Fibroblast of lung (primary cell): Measurements from ENCODE around the gene ACE. TPM values are rescaled to one million over a fixed set of nuclear protein-coding genes. Genes with fewer than 3 reads are reported as not detected.

Experiments used
- DNase-seq, 2 donors: peaks; one replicate each; pipeline versions ENCODE4 v3.0.0 to v3.0.0-alpha.2; 2010; ENCODE audit warnings: low read depth in 2 of 2
- H2AFZ ChIP-seq: 2 replicates; pipeline ENCODE4 v1.5.1; 2012; ENCODE audit warnings: low read length, control low read depth, inconsistent platforms
- H3K27ac ChIP-seq: 2 replicates; pipeline ENCODE4 v1.5.1; 2011; ENCODE audit warnings: low read length, control low read depth; ENCODE audit not compliant: insufficient read depth
- H3K27me3 ChIP-seq: 2 replicates; pipeline ENCODE4 v1.5.1; 2011; ENCODE audit warnings: mild to moderate bottlenecking, low read length; ENCODE audit not compliant: control insufficient read depth, insufficient read depth
- H3K36me3 ChIP-seq: 2 replicates; pipeline ENCODE4 v1.5.1; 2011; ENCODE audit warnings: low read length; ENCODE audit not compliant: control insufficient read depth, insufficient read depth
- H3K4me1 ChIP-seq: 2 replicates; pipeline ENCODE4 v1.5.1; 2011; ENCODE audit warnings: low read length; ENCODE audit not compliant: control insufficient read depth, insufficient read depth; ENCODE audit errors: extremely low read depth
- H3K4me2 ChIP-seq: 2 replicates; pipeline ENCODE4 v1.5.1; 2011; ENCODE audit warnings: low read length, control low read depth; ENCODE audit not compliant: insufficient read depth; ENCODE audit errors: extremely low read depth
- H3K4me3 ChIP-seq, 4 experiments: fragments of 200-600 bp in 1 of 4; sonication (generic) in 1 of 4; replicated peaks in 1 of 4; 2 replicates each; pipeline ENCODE4 v1.5.1; 2011 to 2016; ENCODE audit warnings: low read length in 4 of 4, low read depth in 3 of 4, mild to moderate bottlenecking in 3 of 4, control low read depth in 2 of 4, inconsistent platforms in 1 of 4, mixed read lengths in 1 of 4; ENCODE audit not compliant: insufficient read depth in 1 of 4; ENCODE audit errors: control extremely low read depth in 1 of 4
- H3K79me2 ChIP-seq: 2 replicates; pipeline ENCODE4 v1.5.1; 2012; ENCODE audit warnings: mild to moderate bottlenecking, low read length, inconsistent platforms; ENCODE audit not compliant: control insufficient read depth, insufficient read depth
- H3K9ac ChIP-seq: 2 replicates; pipeline ENCODE4 v1.5.1; 2011; ENCODE audit warnings: mild to moderate bottlenecking, low read length, control low read depth; ENCODE audit not compliant: insufficient read depth
- H3K9me3 ChIP-seq: 2 replicates; pipeline ENCODE4 v1.5.1; 2012; ENCODE audit warnings: low read depth, low read length; ENCODE audit not compliant: control insufficient read depth, insufficient read depth
- H4K20me1 ChIP-seq: 2 replicates; pipeline ENCODE4 v1.5.1; 2011; ENCODE audit warnings: low read length; ENCODE audit not compliant: control insufficient read depth, insufficient read depth; ENCODE audit errors: extremely low read depth
- EZH2 ChIP-seq: IDR thresholded peaks from 2 replicates; pipeline ENCODE4 v1.5.1; 2012; ENCODE audit warnings: low read length, control low read depth, mild to moderate bottlenecking; ENCODE audit errors: missing control alignments
- polyA plus RNA-seq, 2 donors: library from polyadenylated mRNA; depleted of rRNA in 1 of 2; stranded (reverse) in 1 of 2; unstranded in 1 of 2; fragments of >200 nt; gene quantifications; 2 replicates each; pipeline ENCODE4 v1.2.1, GENCODE V29; 2011 to 2012; ENCODE audit warnings: missing spikeins in 1 of 2
- total RNA-seq: library from RNA; depleted of rRNA; stranded (reverse); fragments of >200 nt; gene quantifications from 2 replicates; pipeline ENCODE4 v1.2.1, GENCODE V29; 2014
- TF ChIP-seq, protein P1 (sequence below), 2 donors: IDR thresholded peaks in 1 of 2; conservative IDR thresholded peaks in 1 of 2; 1 replicate in 1 of 2; 2 replicates in 1 of 2; pipeline ENCODE4 v1.5.1; 2011 to 2012; ENCODE audit warnings: low read length in 2 of 2, control low read depth in 1 of 2, inconsistent platforms in 1 of 2, low read depth in 1 of 2, mild to moderate bottlenecking in 1 of 2

Gene ACE
- total and polyA plus RNA-seq, 2 donors (not counting 1 experiment from before 2014, with no cell fraction given), result 0.92 to 2.5 TPM

DNA sequence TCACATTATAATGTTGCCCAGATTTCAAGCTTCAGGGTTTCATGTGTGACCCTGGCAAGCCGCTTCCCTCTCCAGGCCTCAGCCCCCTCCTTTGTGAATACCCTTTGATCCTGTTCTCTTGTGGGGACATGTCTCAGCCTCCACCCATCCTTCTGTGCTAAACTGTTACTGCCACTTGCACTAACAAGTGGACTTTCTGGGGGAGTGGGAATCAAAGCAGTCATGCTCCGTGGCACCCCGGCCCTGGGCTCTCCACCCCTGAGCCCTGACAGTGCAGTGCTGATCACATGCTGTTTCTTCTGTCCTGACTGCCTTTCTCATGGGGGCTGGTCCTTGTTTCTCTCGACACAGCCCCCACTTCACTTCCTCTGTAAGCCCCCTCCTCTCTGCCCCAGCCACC, 63.7 kb downstream of the ACE start:
- Histone ChIP-seq H3K9me3 (no peaks in the 10 kb centered on the region), H3K4me2 (no peak overlapping the region), H3K9ac (no peak overlapping the region), H3K27me3 (peaks cover 25% of the 10 kb centered on the region), H3K27ac (no peak overlapping the region), H3K36me3 (no peaks in the 10 kb centered on the region), H2AFZ (no peak overlapping the region), H3K4me1 (no peaks in the 10 kb centered on the region), H3K79me2 (no peaks in the 10 kb centered on the region), H3K4me3 (no peak overlapping the region), H4K20me1 (no peaks in the 10 kb centered on the region)
- DNase-seq, result no peak
- TF ChIP-seq, protein P1, sequence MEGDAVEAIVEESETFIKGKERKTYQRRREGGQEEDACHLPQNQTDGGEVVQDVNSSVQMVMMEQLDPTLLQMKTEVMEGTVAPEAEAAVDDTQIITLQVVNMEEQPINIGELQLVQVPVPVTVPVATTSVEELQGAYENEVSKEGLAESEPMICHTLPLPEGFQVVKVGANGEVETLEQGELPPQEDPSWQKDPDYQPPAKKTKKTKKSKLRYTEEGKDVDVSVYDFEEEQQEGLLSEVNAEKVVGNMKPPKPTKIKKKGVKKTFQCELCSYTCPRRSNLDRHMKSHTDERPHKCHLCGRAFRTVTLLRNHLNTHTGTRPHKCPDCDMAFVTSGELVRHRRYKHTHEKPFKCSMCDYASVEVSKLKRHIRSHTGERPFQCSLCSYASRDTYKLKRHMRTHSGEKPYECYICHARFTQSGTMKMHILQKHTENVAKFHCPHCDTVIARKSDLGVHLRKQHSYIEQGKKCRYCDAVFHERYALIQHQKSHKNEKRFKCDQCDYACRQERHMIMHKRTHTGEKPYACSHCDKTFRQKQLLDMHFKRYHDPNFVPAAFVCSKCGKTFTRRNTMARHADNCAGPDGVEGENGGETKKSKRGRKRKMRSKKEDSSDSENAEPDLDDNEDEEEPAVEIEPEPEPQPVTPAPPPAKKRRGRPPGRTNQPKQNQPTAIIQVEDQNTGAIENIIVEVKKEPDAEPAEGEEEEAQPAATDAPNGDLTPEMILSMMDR (conservative IDR thresholded peaks at IDR 0.05 in 1 of 2, IDR thresholded peaks at IDR 0.05 in 1 of 2; ENCODE audit: low read depth in 1 of 2, low read length in 2 of 2), result no peak
- TF ChIP-seq EZH2, result no peak

DNA sequence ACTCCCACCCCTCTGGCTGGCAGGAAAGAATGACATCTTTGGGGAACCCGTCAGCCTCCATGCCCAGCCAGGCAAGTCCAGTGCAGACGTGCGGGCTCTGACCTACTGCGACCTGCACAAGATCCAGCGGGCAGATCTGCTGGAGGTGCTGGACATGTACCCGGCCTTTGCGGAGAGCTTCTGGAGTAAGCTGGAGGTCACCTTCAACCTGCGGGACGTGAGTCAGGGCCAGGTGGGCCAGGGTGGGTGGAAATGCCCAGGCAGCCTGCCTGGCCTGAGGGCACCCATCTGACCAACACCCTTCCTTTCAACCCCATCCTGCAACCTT, 65.3 kb downstream of the ACE start:
- H3K4me3 ChIP-seq, result no peak overlapping the region
- no peak overlapping the region for H3K9ac ChIP-seq
- H3K9me3 ChIP-seq, result no peaks in the 10 kb centered on the region
- H3K36me3 ChIP-seq, result no peaks in the 10 kb centered on the region
- TF ChIP-seq, protein P1 (conservative IDR thresholded peaks at IDR 0.05 in 1 of 2, IDR thresholded peaks at IDR 0.05 in 1 of 2; ENCODE audit: low read depth in 1 of 2, low read length in 2 of 2), result no peak
- no peak for TF ChIP-seq EZH2
- peaks cover 22% of the 10 kb centered on the region for H3K27me3 ChIP-seq
- no peak overlapping the region for H3K4me2 ChIP-seq
- no peaks in the 10 kb centered on the region for H4K20me1 ChIP-seq
- no peak overlapping the region for H3K27ac ChIP-seq
- H2AFZ ChIP-seq, result no peak overlapping the region
- no peaks in the 10 kb centered on the region for H3K4me1 ChIP-seq
- DNase-seq, result no peak
- no peaks in the 10 kb centered on the region for H3K79me2 ChIP-seq

DNA sequence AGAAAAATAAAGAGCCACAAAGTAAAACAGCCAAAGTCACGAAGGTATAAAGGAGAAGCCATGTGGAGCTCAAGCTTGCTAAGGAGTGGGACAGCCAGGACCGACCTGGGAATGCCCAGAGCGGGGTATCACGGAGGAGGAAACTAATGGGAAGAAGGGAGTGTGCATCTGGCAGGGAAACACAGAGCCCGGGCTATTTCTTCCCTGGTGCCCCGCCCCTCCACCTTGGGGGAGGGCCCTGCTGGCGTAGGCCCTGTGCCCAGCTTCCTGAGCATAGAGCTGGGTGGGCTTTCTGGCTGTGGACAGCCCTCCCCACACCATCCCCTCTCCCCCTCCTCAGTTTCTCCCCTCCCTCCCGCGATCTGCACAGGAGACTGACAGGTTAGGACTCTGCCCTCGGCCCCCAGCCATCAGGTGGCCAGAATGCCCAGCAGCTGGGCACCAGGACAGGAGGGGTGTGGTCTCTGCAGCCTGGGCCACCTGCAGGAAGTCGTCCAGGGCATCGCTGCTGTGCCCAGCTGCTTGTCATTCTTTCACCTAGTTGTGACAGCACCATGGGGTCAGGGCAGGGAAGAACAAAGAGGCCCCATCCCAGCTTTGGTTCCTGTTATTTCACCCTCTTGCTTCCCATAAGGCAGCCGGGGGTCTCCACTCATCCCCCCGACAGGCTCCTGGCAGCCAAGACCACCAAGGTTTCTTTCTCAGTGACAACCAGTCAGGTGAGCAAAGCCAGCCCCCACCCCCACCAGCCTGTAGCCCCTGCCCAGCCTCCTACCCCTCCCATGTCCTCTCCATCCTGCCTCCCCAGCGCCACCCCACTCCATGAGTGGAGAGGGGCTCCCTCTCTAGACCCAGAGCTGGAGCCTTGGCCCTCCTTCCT, 66.3 kb downstream of the ACE start:
- H2AFZ ChIP-seq, result no peak overlapping the region
- no peaks in the 10 kb centered on the region for H3K79me2 ChIP-seq
- no peak for TF ChIP-seq EZH2
- TF ChIP-seq, protein P1 (conservative IDR thresholded peaks at IDR 0.05 in 1 of 2, IDR thresholded peaks at IDR 0.05 in 1 of 2; ENCODE audit: low read depth in 1 of 2, low read length in 2 of 2), result no peak
- H3K4me2 ChIP-seq, result no peak overlapping the region
- no peaks in the 10 kb centered on the region for H3K36me3 ChIP-seq
- DNase-seq, result no peak
- H3K9ac ChIP-seq, result no peak overlapping the region
- peaks cover 17% of the 10 kb centered on the region for H3K27me3 ChIP-seq
- no peak overlapping the region for H3K4me3 ChIP-seq
- no peaks in the 10 kb centered on the region for H3K9me3 ChIP-seq
- no peak overlapping the region for H3K27ac ChIP-seq
- no peaks in the 10 kb centered on the region for H4K20me1 ChIP-seq
- no peaks in the 10 kb centered on the region for H3K4me1 ChIP-seq
